Measurements from ENCODE around the gene NTN3. TPM values are rescaled to one million over a fixed set of nuclear protein-coding genes. Genes with fewer than 3 reads are reported as not detected.

NTN3 gene
- total RNA-seq, 1 donor from 2014 or later: 0.23 TPM

DNA sequence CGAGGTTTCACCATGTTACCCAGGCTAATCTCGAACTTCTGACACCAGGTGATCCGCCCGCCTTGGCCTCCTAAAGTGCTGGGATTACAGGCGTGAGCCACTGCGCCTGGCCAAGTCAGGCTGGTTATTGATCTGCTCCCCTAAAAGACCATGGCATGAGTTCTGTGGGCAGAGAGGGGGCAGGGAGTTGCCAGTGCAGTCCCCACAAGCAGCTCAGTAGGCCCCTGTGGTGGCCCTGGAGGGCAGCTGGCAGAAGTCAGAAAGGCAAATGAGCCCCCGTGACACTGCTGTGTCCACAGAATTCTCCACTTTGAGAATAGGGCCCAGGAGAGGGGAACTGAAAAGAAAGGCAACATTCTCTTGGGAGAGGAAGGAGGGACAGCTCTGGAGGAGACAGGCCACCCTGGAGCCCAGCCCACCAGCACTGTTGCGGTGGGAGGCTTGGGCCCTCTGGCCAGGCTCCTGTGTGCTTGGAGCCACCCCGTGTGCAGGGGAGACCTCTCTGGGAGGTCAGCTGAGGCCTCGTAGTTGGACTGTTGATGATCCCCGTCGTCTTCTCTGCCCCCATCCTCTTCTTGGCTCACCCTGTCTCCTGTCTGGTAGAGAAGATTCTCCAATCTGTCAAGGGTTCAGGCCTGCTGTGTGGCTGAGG is 47.0 kb downstream of the NTN3 start:
- TF ChIP-seq, protein P1, sequence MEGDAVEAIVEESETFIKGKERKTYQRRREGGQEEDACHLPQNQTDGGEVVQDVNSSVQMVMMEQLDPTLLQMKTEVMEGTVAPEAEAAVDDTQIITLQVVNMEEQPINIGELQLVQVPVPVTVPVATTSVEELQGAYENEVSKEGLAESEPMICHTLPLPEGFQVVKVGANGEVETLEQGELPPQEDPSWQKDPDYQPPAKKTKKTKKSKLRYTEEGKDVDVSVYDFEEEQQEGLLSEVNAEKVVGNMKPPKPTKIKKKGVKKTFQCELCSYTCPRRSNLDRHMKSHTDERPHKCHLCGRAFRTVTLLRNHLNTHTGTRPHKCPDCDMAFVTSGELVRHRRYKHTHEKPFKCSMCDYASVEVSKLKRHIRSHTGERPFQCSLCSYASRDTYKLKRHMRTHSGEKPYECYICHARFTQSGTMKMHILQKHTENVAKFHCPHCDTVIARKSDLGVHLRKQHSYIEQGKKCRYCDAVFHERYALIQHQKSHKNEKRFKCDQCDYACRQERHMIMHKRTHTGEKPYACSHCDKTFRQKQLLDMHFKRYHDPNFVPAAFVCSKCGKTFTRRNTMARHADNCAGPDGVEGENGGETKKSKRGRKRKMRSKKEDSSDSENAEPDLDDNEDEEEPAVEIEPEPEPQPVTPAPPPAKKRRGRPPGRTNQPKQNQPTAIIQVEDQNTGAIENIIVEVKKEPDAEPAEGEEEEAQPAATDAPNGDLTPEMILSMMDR (conservative IDR thresholded peaks at IDR 0.05; ENCODE audit: low read depth, low read length): no peak
- no peak overlapping the region for H3K4me3 ChIP-seq (ENCODE audit: low read depth, low read length)
- no peak for DNase-seq (ENCODE audit: low read depth)

DNA sequence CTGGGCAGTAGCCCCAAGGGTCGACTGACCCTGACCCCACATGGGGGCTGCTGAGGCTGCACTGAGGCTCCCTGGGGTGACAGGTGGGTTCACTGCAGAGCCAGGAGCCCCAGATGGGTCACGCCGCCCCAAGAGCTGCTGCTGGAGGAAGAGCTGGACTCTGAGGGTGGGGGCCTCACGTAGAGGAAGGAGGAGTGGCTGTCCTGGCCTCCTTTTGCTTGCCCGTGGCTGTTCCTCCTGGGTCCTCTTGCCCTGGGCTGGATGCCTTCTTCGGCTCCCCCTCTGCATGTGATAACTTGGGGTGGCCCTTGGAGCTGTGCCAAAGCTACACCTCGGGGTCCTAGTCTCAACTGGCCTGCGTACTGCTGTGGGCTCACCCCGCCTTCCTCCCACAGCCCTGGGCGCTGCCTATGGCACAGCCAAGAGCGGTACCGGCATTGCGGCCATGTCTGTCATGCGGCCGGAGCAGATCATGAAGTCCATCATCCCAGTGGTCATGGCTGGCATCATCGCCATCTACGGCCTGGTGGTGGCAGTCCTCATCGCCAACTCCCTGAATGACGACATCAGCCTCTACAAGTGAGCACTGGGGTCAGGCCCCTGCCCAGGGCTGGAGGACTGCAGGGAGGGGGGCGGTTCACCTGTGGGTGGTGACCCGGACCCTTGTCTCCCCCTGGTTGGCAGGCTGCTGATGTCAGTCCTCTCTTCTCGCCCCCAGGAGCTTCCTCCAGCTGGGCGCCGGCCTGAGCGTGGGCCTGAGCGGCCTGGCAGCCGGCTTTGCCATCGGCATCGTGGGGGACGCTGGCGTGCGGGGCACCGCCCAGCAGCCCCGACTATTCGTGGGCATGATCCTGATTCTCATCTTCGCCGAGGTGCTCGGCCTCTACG is 48.0 kb downstream of the NTN3 start:
- DNase-seq (ENCODE audit: low read depth): no peak
- no peak overlapping the region for H3K4me3 ChIP-seq (ENCODE audit: low read depth, low read length)
- TF ChIP-seq, protein P1 (conservative IDR thresholded peaks at IDR 0.05; ENCODE audit: low read depth, low read length): no peak

DNA sequence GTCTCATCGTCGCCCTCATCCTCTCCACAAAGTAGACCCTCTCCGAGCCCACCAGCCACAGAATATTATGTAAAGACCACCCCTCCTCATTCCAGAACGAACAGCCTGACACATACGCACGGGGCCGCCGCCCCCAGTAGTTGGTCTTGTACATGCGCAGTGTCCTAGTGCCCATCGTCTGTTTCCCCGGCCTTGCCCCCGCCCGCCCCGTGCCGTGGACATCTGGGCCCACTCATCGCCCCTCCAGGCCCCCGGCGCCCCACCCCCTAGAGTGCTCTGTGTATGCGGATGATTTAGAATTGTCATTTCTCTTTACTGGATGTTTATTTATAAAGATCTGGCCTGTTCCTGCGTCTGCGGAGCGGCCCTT is 48.6 kb downstream of the NTN3 start:
- no peak for DNase-seq (ENCODE audit: low read depth)
- TF ChIP-seq, protein P1 (conservative IDR thresholded peaks at IDR 0.05; ENCODE audit: low read depth, low read length): no peak
- H3K4me3 ChIP-seq (ENCODE audit: low read depth, low read length): peak overlapping the region; percentile 60

DNA sequence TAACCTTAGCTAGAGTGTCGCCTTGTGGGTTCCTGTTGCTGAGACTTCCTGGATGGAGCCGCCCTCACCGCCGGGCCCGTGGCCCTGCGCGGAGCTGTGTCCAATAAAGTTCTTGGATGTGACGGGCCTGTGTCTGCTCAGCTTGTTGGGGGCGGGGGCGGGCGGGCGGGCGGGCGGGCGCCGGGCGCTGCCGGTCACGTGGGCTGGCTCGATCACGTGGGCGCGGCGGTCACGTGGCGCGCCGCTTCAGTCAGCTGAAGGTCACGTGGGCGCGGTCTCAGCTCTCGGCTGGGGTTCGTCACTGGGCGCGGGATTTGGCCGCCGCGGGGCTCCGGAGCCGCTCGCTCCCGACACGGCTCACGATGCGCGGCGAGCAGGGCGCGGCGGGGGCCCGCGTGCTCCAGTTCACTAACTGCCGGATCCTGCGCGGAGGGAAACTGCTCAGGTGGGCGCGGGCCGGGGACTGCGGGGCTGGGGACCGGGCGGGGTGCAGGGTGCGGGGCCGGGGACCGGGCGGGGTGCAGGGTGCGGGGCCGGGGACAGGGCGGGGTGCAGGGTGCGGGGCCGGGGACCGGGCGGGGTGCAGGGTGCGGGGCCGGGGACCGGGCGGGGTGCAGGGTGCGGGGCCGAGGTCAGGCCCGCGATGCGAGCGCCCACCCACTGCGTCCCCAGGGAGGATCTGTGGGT is 49.1 kb downstream of the NTN3 start, which contains the start of gene AMDHD2:
TSS of gene AMDHD2 (plus strand) at position 275 of the 687 bp plus-strand sequence. CDS start at position 363, 88 bp downstream.
- H3K4me3 ChIP-seq (ENCODE audit: low read depth, low read length): peak within 1 kb of the TSS; percentile 60
- DNase-seq (ENCODE audit: low read depth): no peak
- TF ChIP-seq, protein P1 (conservative IDR thresholded peaks at IDR 0.05; ENCODE audit: low read depth, low read length): no peak

DNA sequence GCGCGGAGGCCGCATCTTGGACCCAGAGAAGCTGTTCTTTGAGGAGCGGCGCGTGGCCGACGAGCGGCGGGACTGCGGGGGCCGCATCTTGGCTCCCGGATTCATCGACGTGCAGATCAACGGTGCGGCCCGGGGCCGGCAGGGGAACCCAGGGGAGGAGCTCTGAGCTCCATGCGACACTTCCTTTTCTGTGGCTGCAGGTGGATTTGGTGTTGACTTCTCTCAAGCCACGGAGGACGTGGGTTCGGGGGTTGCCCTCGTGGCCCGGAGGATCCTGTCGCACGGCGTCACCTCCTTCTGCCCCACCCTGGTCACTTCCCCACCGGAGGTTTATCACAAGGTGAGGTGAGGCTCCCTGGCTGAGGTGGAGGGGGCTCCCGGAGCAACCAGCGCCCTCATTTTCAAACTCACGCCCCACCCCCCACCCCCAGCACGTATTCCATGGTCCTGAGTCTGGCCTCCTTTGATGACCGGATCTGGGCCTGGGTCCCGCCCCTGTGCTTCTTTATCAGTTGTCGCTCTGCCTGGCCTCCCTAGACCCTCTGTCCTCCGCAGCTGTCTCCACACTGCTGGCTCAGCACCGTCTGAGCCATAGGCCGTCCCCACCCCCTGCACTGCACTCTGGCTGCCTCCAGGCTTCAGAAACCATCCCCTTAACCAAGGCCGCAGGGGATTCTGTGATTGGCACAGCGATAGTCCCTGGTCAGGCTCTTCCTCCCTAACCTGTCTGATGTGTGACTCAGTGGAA is 49.9 kb downstream of the NTN3 start:
- peak overlapping the region; percentile 60 for H3K4me3 ChIP-seq (ENCODE audit: low read depth, low read length)
- no peak for DNase-seq (ENCODE audit: low read depth)
- TF ChIP-seq, protein P1 (conservative IDR thresholded peaks at IDR 0.05; ENCODE audit: low read depth, low read length): peak; percentile 20

Other genes with a start within 250 kb of the NTN3 start
- 33.7 and 36.4 TPM in 2 replicates for gene E4F1, start 247.7 kb upstream of the NTN3 start, total RNA-seq
- gene DNASE1L2, start 234.9 kb upstream of the NTN3 start, total RNA-seq: 0.07 and 0.52 TPM in 2 replicates
- gene ECI1, start 219.7 kb upstream of the NTN3 start, total RNA-seq: 92.2 and 94.6 TPM in 2 replicates
- gene RNPS1, start 203.2 kb upstream of the NTN3 start, total RNA-seq: 231 and 305 TPM in 2 replicates
- 8.4 and 17.1 TPM in 2 replicates for gene ABCA3, start 130.6 kb upstream of the NTN3 start, total RNA-seq
- 47.5 and 53.4 TPM in 2 replicates for gene CCNF, start 41.9 kb upstream of the NTN3 start, total RNA-seq
- gene TEDC2, start 11.2 kb upstream of the NTN3 start, total RNA-seq: 26.0 and 40.4 TPM in 2 replicates
- gene TBC1D24, start 3.8 kb downstream of the NTN3 start, total RNA-seq: 7.8 and 9.1 TPM in 2 replicates
- gene ATP6V0C, start 42.7 kb downstream of the NTN3 start, total RNA-seq: 32.4 and 46.6 TPM in 2 replicates
- gene AMDHD2, start 49.1 kb downstream of the NTN3 start, total RNA-seq: 32.7 and 41.1 TPM in 2 replicates
- not detected in 2 replicates for gene CEMP1, start 60.1 kb downstream of the NTN3 start, total RNA-seq
- gene PDPK1, start 66.7 kb downstream of the NTN3 start, total RNA-seq: 16.4 and 16.5 TPM in 2 replicates
- gene KCTD5, start 211.2 kb downstream of the NTN3 start, total RNA-seq: 45.1 and 51.4 TPM in 2 replicates
- gene PRSS27, start 248.9 kb downstream of the NTN3 start, total RNA-seq: 0.29 and 0.92 TPM in 2 replicates